Mesothelial cell of epicardium (in vitro differentiated cells): Measurements from ENCODE around the gene PEX11B. TPM values are rescaled to one million over a fixed set of nuclear protein-coding genes. Genes with fewer than 3 reads are reported as not detected.

ENCODE experiments used
- DNase-seq, 2 experiments: peaks; one replicate each; pipeline ENCODE4 v3.0.0; 2021; ENCODE audit warnings: low spot score in 2 of 2; ENCODE audit not compliant: unreplicated experiment in 2 of 2
- H3K27ac Mint-ChIP-seq: 2 replicates; pipeline ENCODE4 v1.8.0; 2021; ENCODE audit warnings: mixed read lengths
- H3K27me3 Mint-ChIP-seq: 2 replicates; pipeline ENCODE4 v1.8.0; 2021; ENCODE audit warnings: low read depth, mixed read lengths
- H3K36me3 Mint-ChIP-seq: 2 replicates; pipeline ENCODE4 v1.8.0; 2021; ENCODE audit warnings: mixed read lengths
- H3K4me1 Mint-ChIP-seq: 2 replicates; pipeline ENCODE4 v1.8.0; 2021; ENCODE audit warnings: mixed read lengths
- H3K4me3 Mint-ChIP-seq: 2 replicates; pipeline ENCODE4 v1.8.0; 2021; ENCODE audit warnings: mild to moderate bottlenecking, moderate library complexity, mixed read lengths
- H3K9me3 Mint-ChIP-seq: 2 replicates; pipeline ENCODE4 v1.8.0; 2021; ENCODE audit warnings: mixed read lengths
- total RNA-seq: library from RNA; stranded (reverse); gene quantifications from 3 replicates; pipeline ENCODE4 v1.2.1, GENCODE V29; 2021
- TF ChIP-seq, protein P1 (sequence below): fragments of 200-600 bp; sonication (generic); IDR thresholded peaks from one replicate; pipeline ENCODE4 v1.5.0; 2021; ENCODE audit warnings: antibody characterized with exemption; ENCODE audit not compliant: unreplicated experiment

PEX11B gene
- total RNA-seq, 1 donor from 2014 or later = 26.8 TPM

DNA sequence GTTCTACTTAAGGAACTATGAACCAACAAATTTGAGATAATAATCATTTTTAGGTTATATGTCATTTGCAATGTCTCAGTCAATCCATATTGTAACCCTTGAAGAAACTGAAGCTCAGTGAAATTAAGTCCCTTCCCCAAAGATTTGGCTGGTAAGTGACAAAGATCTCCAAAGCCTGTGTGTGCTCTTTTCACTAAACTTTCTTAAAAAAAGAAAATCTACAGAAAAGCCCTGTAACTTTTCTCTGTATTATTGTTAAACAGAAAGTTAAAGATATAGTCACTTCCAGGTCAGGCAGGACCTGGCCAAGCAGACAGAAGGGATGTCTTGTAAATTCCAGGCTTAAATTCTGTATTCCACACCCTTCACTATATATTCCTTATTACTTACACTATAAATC is 37.8 kb upstream of the PEX11B start:
- H3K4me3 Mint-ChIP-seq = peak overlapping the region; percentile 80
- no peaks in the 10 kb centered on the region for H3K9me3 Mint-ChIP-seq
- H3K27me3 Mint-ChIP-seq = peaks cover 63% of the 10 kb centered on the region
- no peak for DNase-seq
- H3K4me1 Mint-ChIP-seq = peaks cover 29% of the 10 kb centered on the region
- no peaks in the 10 kb centered on the region for H3K36me3 Mint-ChIP-seq
- TF ChIP-seq, protein P1, sequence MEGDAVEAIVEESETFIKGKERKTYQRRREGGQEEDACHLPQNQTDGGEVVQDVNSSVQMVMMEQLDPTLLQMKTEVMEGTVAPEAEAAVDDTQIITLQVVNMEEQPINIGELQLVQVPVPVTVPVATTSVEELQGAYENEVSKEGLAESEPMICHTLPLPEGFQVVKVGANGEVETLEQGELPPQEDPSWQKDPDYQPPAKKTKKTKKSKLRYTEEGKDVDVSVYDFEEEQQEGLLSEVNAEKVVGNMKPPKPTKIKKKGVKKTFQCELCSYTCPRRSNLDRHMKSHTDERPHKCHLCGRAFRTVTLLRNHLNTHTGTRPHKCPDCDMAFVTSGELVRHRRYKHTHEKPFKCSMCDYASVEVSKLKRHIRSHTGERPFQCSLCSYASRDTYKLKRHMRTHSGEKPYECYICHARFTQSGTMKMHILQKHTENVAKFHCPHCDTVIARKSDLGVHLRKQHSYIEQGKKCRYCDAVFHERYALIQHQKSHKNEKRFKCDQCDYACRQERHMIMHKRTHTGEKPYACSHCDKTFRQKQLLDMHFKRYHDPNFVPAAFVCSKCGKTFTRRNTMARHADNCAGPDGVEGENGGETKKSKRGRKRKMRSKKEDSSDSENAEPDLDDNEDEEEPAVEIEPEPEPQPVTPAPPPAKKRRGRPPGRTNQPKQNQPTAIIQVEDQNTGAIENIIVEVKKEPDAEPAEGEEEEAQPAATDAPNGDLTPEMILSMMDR = no peak
- H3K27ac Mint-ChIP-seq = peak overlapping the region; percentile 82

DNA sequence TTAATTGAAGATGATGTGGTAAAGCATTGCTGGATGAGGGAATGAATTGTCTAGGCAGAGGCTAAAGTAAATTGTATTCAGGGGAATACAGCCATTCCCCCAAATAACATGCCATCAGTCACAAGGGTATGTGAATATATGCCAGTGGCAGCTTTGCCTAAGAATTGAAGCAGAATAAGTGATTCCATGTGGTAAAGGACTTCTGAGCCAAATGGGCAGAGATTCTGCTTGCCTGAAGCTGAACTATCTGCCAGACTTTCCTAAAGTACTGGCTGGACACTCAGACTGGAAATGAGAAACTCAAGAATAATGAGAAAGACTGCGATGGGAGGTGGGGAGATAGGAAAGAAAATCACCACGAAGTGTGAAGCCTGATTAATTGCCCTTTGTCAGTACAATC is 36.9 kb upstream of the PEX11B start:
- no peaks in the 10 kb centered on the region for H3K9me3 Mint-ChIP-seq
- H3K27ac Mint-ChIP-seq = peak overlapping the region; percentile 17
- H3K36me3 Mint-ChIP-seq = no peaks in the 10 kb centered on the region
- peaks cover 23% of the 10 kb centered on the region for H3K4me1 Mint-ChIP-seq
- H3K27me3 Mint-ChIP-seq = peaks cover 53% of the 10 kb centered on the region
- DNase-seq = no peak
- peak overlapping the region; percentile 80 for H3K4me3 Mint-ChIP-seq
- TF ChIP-seq, protein P1 = no peak

DNA sequence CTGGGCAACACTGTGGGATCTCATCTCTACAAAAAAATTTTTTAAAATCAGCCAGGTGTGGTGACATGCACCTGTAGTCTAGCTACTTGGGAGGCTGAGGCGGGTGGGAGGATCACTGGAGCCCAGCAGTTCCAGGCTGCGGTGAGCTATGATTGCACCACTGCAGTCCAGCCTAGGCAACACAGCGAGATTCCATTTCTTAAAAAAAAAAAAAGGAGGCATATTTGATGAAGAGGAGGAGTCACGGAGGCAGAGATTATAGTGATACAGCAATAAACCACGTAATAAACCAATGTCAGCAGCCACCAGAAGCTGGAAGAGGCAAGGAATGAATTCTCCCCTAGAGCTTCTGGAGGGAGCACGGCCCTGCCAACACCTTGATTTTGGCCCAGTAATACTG is 35.3 kb upstream of the PEX11B start:
- Mint-ChIP-seq H3K27me3 (peaks cover 39% of the 10 kb centered on the region), H3K27ac (no peak overlapping the region), H3K4me1 (peaks cover 25% of the 10 kb centered on the region), H3K4me3 (no peak overlapping the region), H3K36me3 (no peaks in the 10 kb centered on the region), H3K9me3 (no peaks in the 10 kb centered on the region)
- TF ChIP-seq, protein P1 = no peak
- DNase-seq = no peak

DNA sequence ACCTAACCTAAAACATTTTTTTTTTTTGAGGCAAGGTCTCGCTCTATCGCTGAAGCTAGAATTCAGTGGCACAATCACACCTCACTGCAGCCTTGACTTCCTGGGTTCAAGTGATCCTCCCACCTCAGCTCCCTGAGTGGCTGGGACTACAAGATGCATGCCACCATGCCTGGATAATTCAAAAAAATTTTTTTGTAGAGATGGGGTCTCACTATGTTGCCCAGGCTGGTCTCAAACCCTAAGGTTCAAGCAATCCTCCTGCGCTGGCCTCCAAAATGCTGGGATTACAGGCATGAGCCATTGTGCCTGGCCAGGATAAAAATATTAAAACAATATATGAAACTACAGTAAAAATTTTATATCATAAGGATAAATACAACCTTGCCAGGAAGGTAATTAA is 34.4 kb upstream of the PEX11B start:
- no peak overlapping the region for H3K27ac Mint-ChIP-seq
- H3K4me3 Mint-ChIP-seq = no peak overlapping the region
- H3K27me3 Mint-ChIP-seq = peaks cover 29% of the 10 kb centered on the region
- TF ChIP-seq, protein P1 = no peak
- no peaks in the 10 kb centered on the region for H3K9me3 Mint-ChIP-seq
- no peak for DNase-seq
- H3K36me3 Mint-ChIP-seq = no peaks in the 10 kb centered on the region
- H3K4me1 Mint-ChIP-seq = peaks cover 21% of the 10 kb centered on the region

DNA sequence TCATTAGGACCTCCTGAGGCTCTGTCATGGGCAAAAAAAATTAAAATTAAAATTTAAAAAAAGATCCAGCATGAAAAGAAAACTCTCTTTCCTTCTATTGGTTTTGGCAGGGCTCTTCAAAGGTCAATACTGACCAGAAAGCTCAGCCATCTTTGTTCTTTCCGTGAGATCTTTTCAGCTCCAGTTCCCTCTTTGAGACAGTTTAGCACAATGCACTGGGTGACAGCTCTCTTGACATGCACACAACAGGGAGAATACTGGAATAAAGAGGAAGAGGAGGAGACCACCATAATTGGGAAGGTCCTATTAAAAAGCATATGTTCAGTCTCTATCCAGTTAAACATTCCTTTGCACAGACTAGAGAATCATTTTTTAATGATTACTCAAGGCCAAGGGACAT is 33.0 kb upstream of the PEX11B start:
- no peak overlapping the region for H3K4me3 Mint-ChIP-seq
- H3K27ac Mint-ChIP-seq = no peak overlapping the region
- H3K4me1 Mint-ChIP-seq = peaks cover 13% of the 10 kb centered on the region
- DNase-seq = no peak
- H3K9me3 Mint-ChIP-seq = no peaks in the 10 kb centered on the region
- H3K27me3 Mint-ChIP-seq = peaks cover 25% of the 10 kb centered on the region
- TF ChIP-seq, protein P1 = no peak
- peaks cover 2% of the 10 kb centered on the region for H3K36me3 Mint-ChIP-seq

DNA sequence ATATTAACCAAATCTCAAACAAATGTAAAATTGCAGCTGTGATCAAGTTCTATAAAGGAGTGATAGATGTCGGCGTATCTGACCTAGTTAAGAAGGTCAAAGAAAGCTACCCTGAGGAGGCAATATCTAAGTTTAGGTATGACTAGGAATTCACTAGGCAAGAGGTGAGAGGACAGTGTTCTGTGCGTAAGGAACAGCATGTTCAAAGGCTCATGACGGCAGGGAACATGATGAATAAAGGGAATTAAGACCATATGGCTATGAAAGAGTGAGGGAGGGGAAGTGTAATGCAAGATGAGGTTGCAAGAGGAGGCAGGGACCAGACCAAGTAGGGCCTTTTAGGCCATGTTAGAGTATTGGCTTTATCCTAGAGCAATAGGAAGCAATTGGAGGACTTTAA is 30.7 kb upstream of the PEX11B start:
- no peak for DNase-seq
- H3K27me3 Mint-ChIP-seq = peaks cover 7% of the 10 kb centered on the region
- H3K9me3 Mint-ChIP-seq = no peaks in the 10 kb centered on the region
- H3K36me3 Mint-ChIP-seq = peaks cover 2% of the 10 kb centered on the region
- H3K4me1 Mint-ChIP-seq = peaks cover 5% of the 10 kb centered on the region
- TF ChIP-seq, protein P1 = no peak
- no peak overlapping the region for H3K4me3 Mint-ChIP-seq
- H3K27ac Mint-ChIP-seq = no peak overlapping the region
